Hematopoietic multipotent progenitor cell (in vitro differentiated cells): Measurements from ENCODE around the gene OR52D1. TPM values are rescaled to one million over a fixed set of nuclear protein-coding genes. Genes with fewer than 3 reads are reported as not detected.

Experiments used
- DNase-seq, 3 donors: peaks; one replicate each; pipeline ENCODE4 v3.0.0-alpha.2; 2011 to 2015; ENCODE audit warnings: low read depth in 2 of 3, low spot score in 2 of 3
- total RNA-seq: library from RNA; depleted of rRNA; stranded (reverse); fragments of >200 nt; gene quantifications from one replicate; pipeline ENCODE4 v1.2.3, GENCODE V29; 2012

OR52D1 gene
- total RNA-seq = not detected

DNA sequence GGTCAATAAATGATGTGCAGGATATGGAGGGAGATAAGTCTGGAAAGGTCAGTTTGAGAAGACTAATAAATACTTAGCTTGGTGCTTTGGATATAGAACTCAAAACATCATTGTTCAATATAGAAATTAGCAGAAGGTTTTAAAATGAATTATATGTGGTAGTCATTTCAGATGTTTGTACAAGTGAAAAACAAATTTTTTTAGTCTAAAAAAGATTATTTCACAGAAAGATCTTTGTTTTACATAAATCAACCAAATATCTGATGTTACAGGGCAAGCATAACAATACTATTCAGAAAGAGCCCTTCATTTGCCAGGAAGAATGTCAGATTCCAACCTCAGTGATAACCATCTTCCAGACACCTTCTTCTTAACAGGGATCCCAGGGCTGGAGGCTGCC lies at the start of gene OR52D1:
Gene OR52D1 (plus strand): TSS at position 301 of the 400 bp plus-strand sequence. CDS start 22 bp downstream, at position 323.
- no peak for DNase-seq

DNA sequence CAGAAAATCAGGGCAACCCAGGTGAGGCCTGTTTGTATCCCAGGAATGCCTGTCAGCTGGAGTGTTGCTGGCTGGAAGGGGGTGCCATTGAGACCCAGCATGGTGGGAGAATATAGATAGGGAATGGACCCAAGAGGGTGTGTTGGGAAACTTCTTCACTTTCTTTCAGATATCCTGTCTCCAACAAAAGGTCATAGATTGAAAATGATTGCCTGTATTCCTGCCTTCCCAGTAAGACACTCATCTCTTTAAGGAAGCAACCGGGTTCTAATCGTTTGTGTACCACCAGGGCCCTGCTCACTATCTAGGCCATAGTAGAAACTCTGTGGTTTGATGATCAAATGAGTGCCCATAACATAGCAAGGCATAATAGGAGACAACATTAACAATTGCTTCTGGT lies 47.1 kb upstream of the OR52D1 start, which contains the start of gene OR51I1:
Gene OR51I1 (minus strand): TSS at position 101 of the 400 bp plus-strand sequence. CDS start 0 bp downstream, at position 101.
- DNase-seq = no peak

DNA sequence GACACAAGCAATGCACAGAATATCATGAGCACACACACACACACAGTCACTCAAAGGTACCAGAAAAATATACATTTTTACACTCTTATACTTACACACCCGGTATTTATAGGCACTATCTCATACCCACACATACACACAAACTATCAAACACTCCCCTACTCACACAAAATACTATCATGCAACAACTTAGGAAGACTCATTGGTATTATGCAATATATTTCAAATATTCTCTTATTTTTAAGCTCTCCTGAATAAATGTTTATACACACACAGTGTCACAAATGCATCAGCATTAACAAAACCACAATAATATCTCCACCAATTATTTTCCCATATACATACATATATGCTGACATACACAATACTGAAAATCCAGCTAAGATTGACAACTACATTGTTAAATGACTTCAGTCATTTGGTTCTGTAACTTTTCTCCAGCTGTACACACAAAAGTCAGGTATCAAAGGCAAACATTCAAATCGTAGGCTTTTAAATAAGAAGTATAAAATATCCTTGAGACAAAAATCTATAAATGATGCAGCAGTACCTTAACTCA lies 44.6 kb upstream of the OR52D1 start:
- no peak for DNase-seq

DNA sequence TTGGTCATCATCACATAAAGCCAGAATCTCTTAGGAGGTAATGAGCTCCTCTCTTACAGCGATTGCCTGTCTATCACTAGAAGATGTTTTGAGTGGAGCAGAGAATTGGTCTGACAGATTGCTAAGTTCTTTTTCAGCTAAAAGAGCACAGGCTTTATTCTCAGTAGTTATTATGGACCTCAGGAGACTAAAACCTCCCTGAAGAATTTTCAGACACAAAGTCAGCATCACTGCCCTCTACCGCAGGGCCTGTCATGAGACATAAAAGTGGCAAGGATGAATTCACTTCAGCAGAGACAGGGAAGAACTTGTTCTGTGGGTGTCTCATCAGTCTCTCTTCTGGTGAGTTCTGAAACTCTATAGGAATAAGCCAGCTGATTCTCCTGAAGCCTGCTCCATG lies 39.5 kb upstream of the OR52D1 start, which contains the start of gene OR51I2:
Gene OR51I2 (plus strand): TSS at position 301 of the 400 bp plus-strand sequence. CDS start 4,166 bp downstream, outside the sequence.
- no peak for DNase-seq

DNA sequence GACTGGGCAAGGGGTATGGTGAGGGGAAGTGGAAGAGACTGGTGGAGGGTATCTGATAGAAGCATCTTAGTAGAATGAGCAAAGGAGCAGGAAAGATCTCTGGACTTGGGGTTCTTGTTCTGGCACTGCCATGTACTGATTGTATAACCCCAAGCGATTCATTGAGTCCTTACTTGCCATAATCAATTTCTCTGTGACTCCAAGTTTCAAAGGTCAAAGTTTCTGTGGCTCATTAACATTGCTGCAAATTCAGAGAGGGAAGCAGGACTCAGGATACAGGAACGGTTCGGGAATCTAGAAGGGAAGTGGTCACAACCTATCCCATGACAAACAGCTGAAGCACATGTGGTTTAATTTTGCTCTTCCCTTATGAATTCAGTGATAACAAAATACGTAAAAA lies 39.1 kb upstream of the OR52D1 start:
- DNase-seq = no peak

DNA sequence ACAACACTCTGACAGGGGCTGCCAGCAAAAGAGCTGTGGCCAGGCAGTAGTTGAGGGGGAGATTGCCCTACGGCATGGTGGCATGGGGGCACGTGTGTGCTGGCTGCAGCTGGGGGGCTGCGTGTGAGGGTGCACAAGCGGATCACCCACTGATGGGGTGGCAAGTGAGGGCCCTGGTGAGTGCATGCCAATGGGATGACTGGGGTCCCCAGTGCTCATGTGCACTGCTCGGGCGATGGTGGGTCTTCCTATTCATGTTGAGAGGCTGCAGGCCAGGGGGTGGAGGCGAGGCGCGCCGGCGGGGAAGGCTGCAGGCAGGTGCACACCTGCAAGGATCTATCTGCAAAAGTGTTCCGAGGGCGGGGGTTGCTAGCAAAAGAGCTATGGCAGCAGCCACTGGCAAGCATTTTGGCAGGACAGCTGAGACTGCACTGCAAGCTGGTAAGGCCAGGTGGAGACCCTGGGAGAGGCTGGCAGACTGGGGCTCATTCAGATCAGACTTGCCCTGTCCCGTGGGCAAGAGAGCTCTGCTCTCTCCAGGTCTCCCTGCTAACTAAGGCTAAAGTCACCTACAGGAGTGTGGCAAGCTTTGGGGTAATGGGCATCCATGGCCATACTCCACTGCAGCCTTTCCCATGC lies 27.4 kb upstream of the OR52D1 start:
- DNase-seq = no peak

DNA sequence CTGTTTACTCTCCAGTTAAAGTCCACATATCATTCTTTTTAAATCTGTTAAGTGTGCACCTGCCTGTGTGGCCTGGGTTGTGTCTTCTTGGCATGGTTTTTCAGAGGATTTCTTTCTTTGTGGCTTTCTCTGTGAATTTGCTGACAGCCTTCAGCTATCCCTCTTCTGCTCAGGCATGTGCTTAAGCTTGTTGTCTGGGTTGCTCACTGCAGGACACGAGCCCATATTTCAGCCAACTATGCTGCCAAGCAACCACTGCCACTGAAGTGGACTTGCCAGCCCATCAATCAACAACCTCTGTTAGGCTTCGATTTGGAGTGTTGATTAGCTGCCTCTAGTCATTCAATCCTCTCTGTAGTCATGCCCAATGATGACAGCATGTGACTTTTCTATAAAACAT lies 21.0 kb upstream of the OR52D1 start:
- no peak for DNase-seq

DNA sequence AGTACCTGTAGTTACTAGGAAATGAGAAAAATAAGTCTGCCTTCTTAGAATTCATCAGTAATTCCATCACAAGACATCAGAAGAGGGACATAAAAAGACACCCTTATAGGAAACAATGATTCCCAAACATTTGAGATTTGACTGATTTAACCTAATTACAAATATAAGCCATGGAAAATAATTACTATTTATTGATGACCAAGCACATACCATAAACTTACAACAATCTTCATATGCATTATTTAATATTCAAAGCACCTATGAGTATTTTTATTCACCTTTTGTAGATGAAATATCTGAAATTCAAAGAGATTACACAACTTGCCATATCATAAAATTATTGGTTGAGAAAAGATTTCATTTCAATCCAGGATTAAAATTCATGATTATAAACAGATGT lies 14.6 kb upstream of the OR52D1 start:
- DNase-seq = no peak

DNA sequence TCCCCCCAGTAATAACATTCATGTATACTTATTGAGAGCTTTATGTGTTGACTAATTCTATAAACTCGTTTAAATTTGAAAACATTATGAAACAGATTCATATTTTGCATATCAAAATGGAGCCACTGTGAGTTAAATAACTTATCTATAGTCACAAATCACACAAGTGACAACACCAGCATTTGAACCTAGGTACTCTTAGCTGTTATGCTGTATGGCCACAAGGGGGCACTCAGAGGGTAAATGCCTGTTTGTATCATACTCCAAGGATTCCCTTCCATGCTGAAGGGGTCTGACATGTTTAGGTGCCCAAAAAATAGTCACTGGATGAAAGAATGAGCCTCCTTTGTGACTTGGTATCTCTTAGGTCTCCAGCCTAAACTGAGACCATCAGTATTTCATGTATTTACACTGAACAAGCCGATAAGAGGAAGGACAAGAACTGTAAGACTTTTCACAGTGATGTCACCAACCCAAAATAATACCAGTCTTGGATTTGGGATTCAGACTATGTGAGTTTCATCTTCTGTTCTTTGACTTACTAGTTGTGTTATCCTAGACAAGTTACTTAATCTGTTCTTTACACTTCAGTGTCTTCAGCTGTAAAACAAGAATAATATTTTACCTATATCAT lies 12.2 kb upstream of the OR52D1 start:
- peak; percentile 5 to 72 (median 40) for DNase-seq

DNA sequence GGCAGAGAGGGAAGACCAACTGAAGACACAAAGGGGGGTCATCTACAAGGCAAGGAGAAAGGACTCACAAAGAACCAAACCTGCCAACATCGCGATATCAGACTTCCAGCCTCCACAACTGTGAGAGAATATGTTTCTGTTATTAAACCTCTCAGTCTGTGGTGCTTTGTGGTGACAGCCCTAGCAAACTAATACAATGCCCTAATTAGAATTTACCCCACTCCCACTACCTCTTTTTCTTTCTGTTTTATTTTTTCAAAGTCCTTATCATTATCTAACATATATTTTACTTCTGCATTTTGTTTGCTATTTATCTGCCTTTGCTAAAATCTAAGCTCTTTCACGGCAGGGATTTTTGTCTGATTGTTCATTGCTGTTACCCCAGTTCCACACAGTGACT lies 2.5 kb upstream of the OR52D1 start:
- peak in 2 of 3 donors; percentile 22 to 74 for DNase-seq

DNA sequence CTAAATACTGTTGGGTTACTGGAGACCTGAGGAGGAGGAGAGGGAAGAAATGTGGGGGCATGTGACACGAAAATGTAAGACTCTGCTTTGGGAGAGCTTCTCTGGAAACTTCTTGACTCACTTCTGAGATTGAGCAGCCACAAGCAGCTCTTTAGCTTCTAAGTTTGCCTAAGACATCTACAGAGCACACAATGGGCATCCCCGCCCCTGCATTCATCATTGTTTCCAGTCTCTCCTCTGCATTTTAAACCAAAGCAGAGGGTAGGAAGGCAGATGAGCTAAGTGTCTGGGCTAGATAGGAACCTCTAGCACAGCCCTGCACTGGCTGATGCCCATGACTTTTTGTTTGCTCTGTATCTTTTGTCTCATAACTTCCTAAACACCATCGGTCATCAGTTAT lies 2.1 kb upstream of the OR52D1 start:
- no peak for DNase-seq

DNA sequence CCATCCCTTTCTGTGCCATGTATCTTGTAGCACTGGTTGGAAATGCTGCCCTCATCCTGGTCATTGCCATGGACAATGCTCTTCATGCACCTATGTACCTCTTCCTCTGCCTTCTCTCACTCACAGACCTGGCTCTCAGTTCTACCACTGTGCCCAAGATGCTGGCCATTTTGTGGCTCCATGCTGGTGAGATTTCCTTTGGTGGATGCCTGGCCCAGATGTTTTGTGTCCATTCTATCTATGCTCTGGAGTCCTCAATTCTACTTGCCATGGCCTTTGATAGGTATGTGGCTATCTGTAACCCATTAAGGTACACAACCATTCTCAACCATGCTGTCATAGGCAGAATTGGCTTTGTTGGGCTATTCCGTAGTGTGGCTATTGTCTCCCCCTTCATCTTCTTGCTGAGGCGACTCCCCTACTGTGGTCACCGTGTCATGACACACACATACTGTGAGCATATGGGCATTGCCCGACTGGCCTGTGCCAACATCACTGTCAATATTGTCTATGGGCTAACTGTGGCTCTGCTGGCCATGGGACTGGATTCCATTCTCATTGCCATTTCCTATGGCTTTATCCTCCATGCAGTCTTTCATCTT lies 414 bp downstream of the OR52D1 start:
- no peak for DNase-seq

DNA sequence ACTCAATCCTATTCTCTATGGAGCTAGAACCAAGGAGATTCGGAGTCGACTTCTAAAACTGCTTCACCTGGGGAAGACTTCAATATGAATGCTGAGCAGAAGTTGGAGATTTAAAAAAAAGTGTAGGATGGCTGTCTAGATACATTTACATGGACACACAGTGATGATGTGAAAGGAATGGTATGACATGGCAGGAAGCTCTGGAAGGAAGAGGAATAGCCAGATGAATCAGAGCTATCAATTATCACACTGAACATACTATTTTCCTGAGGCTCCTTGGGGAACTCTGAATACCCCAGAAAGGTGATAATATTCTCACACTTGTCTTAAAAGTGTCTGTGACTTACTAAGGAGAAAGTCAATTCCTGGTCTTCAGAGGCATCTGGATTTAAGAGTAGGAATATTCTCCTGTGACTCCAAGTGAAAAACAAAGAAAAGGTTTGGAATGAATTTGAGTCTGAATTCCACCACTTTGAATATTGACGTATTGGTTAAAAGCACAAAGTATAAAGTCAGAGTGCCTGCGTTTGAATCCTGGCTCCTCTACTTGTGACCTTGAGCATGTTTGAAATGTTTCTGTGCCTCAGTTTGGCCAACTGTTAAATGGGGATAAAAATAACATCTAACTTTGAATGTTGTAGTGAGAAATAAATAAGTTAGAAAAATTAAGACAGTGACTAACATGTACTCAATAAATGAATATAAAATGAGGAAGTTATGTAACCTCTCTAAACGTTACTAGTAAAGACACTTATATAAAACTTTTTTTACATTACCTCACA lies 1.3 kb downstream of the OR52D1 start:
- DNase-seq = no peak

DNA sequence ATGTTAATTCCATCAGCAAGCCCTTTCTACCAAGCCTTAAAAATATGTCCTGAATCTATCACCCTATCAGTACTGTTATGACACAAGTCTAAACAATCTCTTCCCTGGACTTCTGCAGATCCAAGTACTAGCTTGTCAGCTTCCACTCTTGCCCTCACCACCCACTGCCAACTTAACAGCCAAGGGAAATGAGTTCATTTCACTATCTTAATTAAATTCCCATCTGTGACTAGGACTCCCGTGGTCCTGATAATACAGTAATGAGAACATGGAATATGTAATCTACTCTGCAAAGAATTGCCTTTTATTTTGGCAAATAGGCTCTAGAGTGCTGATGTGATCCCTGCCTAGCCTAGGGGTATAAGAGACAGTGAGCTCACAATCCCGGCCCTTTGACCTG lies 11.2 kb downstream of the OR52D1 start:
- DNase-seq = no peak

DNA sequence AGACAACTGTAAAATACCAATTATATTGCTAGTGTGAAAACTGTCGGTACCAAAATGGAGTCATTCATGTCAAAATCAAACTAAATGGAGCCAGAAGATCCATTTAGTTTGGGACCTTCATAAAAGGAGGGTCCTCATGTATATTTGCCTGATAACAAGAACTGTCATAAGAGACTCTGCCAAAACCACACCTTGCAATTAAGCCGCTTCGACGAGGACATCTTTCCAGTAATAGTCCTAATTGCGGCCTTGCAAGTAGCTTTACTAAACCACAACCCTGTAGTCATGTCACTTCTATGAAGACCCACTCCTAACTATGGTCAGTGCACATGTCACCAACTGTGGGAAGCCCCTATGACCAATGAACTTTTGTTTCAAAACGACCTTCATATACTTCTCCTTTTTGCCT lies 11.9 kb downstream of the OR52D1 start:
- DNase-seq = no peak

DNA sequence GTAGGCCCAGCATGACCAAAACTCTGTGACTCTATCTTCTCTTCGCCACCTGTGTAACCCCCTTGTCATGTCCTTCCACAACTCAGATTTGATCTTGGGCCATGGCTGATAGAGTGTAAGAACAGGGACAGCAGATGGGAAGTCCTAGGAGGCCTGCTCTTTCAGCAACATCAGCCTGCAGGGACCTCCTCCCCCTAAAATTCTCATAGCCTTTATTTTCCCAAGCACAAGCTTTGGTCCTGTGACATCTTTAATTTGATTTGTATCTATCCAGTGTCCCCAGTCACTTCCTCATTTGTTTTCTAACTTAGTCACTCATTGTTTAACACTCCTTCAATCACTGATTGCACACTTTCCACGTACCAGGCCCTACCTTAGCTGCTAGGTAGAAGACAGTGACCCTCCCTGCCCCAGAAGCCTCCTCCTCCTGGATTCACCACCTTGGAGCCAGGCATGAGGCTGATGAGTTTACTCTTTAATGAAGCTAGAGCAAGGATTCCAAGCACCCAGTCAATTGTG lies 16.0 kb downstream of the OR52D1 start:
- DNase-seq = no peak

DNA sequence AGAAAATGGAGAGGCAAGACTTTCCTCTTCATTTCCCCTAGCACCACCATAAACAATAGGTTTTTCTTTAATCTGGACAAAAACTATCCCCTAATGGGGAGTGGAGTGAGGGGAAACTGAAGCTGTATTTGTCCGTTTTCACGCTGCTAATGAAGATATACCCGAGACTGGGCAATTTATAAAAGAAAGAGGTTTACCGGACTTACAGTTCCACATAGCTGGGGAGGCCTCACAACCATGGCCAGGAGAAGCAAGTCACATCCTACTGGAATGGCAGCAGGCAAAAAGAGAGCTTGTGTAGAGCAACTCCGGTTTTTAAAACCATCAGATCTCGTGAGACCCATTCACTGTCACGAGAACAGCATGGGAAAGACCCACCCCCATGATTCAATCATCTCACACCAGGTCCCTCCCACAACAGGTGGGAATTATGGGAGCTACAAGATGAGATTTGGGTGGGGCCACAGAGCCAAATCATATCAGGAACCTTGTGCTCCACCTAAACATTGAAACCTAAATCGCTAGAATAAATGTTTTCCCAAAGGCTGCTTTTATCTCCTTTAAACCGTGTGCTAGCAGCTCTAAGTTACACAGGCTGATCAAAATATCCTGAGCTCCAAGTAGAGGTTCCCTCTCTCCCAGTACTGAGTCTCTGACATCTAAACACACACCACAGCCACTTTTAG lies 17.0 kb downstream of the OR52D1 start:
- no peak for DNase-seq

DNA sequence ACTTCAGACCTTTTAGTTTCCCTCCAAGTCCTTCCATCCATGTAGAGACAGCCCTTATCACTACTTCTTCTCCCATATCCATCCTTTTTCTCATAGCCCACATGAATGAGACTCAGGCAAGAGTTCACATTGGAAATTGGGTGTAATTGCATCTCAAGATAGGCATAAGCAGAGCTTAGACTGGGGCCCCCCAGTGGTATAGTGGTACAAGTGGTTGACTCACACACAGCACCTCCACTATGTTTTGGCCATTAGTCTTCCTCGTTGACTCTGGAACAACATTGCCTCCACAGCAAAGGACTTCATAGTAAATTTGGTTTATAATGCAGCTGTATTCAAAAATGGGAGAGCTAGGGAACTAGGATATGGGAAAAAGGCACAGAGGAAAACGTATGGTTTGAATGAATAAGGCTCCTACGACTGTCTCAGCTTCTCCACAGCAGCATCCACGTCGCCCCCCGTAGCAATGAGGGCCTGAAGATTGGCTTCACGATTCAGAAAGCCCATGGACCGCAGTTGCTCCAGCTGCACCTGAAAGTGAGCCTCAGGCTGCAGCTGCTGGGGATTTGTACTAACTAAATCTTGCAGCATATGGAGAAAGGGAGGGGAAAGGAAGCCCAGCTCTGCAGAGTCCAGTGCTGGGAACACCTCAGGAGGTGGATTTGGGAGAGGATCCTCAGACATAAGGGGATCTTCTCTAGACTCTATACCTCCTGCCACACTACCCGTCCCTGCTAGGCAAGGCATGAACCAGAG lies 18.9 kb downstream of the OR52D1 start:
- DNase-seq = no peak

DNA sequence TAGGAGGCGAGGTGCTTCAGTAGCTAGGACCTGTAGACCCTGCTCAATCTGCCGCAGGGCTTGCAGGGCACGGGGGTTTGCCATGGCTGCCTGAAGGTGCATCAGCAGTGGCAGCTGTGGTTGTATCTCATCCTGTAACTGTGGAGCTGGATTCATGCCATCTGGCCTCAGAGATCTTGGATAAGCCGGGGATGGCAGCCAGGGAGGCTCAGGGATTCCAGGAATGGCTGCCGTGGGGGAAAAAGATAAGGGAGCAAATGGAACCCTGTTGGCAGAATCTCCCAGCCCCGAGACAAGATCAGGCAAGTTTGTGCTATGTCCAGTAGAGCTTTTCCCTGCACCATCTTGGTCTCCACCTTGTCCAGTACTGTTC lies 19.4 kb downstream of the OR52D1 start:
- no peak for DNase-seq
